Midbrain (tissue), 1 donor: Measurements from ENCODE around the gene SCAI.
"Not testable (repeated sequence)": the region's sequence is repeated elsewhere in the genome, so short reads cannot be mapped to it uniquely, and the experiment has no call there.

Experiments used
- DNase-seq: peaks from one replicate; lab custom pipeline; 2025; lab: John Stamatoyannopoulos, UW

The SCAI gene

DNA sequence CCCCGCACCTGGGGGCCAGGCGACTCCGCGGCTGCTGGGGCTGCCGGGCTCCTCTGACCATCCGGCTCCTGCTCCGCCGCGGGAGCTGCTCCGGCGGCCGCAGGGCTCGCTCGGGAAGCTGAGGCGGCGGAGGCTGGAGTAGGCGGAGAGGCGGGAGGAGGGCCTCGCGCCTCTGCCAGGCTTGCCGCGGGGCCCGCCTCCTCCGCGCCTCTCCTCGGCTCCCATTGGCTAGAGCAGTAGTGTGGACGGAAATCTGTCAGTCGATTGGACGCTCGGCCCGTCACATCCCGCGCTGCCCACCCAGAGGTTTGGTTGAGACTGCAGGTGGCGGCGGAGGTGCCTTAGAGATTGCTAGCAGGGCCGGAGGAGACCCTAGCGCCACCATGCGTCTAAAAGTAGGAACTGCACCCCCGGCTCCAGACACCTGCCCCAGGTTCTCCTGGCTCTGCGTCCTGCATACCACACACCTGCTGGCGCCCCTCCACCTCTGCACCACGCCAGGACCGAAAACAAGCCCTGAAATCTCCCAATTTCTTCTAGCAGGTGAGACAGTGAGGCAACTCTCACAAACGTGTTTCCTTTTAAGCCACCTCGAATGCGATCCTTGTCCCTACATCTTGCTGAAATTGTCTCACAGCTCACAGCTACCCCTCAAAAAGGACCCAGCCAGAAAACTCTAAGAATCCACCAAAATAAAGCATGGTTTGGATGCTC lies at the start of gene SCAI:
TSS of gene SCAI (minus strand) at position 152 of the 714 bp plus-strand sequence. CDS start at position 61, 91 bp downstream.
- peak; percentile 99 for DNase-seq

DNA sequence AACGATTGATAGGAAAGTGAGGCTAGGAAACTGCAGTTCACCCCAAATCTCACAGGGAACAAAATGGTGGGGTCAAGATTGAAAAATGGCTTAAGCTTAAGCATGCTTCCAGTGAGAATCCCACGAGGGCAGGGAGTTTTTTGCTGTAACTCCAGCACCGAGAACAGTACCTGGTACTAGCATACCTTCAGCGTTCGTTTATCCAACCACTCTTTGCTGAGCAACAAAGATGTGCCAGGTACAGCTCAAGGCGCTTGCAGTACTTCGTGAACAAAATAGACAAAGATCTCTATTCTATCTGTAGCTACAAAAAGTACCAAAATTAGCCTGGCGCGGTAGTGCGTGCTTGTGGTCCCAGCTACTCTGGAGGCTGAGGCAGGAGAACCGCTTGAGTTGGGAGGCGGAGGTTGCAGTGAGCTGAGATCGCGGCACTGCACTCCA lies 47.1 kb upstream of the SCAI start:
- DNase-seq, result no peak

DNA sequence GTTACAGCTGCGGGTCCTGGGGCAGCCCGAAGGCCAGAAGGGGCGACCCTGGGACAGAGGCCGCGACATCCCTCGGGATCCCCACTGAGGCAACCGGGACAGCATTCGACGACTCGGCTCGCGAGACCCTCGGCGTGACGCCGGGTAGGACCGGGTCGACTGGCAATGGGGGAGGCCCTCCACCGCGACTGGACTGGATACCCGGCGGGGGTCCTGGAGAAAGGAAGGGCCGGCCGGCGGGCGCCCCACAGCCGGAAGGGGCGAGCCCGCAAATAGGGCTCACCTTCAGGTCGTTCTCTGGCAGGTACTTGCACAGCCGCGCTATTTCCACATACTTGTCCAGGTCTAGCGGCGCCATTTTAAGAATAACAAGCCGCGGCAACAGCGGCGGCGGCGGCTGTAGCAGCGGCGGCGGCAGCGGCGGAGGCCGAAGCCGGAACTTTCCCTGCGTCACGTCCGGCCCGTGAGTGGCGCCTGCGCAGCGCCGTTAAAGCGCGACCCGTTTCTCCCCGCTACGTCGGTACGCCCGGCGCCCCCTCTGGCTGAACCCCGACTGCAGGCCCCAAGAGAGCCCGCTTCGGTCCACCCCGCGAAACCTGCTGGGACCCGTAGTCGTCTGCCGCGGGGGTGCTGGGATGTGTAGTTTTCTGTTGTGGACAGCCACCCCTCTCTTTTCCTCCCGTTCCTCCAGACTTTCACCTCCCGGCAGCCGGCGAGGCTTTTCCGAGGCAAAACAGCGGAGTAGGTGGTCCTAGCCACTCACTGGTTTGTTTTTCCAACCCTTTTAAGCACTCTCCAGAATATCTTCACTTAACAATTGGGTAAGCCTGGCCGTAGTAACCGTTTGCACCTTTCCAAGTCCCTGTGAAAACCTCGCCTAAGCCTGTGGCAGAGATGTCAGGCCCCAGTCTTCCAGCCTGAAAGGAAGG lies 46.3 kb upstream of the SCAI start, which contains the start of gene PPP6C:
TSS of gene PPP6C (minus strand) at position 443 of the 929 bp plus-strand sequence. CDS start at position 358, 85 bp downstream.
- peak; percentile 97 for DNase-seq

DNA sequence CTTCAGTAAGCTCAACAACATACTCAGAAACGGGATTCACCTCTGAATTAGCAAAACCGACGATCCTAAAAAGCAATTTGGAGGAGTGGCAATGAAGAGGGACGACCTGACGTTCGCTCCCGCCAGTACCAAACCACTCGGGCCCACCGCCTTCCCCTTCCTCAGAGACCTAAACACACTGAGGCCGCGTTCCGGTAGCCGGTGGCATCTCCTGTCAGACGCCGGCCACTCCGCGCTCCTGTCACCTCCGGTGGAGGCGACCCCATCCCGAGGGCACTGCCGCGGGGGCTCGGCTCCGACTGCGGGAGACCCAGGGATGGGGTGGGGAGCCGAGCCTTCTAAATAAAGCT lies 45.7 kb upstream of the SCAI start:
- no peak for DNase-seq

DNA sequence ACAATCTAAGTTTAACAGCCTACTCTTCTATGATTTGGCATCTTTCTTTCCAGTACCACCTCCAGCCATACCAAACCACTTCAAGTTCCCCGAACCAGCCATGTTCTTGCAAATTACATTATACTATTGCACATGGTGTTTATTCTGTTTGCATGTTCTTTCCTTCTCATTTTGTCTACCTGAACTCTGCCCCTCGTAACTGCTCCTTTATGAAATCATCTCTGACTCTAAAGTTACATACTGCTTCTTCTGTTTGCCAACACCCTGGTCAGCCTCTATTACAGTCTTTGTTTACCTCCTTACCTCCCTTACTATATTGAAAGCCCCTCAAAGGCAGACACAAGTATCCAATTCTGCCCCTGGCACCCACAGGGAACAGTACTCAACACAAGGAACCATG lies 40.2 kb upstream of the SCAI start:
- no peak for DNase-seq

DNA sequence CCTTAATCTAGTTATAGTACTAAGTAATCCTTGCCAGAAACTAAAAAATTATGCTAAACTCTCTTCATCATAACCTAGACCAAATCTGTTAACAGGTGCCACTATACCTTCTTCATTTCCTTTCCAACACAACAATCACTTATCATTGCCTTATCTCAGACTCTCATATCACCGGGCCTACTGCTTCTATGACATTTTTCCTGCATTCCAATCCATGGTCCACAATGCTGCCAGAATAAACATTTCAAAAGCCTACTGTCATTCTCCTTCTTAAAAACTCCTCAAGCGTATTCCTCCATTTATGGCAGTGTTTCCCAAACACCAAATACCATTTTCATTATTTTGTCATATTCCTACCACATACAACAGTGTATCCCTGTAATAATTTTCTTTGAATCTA lies 39.7 kb upstream of the SCAI start:
- no peak for DNase-seq

DNA sequence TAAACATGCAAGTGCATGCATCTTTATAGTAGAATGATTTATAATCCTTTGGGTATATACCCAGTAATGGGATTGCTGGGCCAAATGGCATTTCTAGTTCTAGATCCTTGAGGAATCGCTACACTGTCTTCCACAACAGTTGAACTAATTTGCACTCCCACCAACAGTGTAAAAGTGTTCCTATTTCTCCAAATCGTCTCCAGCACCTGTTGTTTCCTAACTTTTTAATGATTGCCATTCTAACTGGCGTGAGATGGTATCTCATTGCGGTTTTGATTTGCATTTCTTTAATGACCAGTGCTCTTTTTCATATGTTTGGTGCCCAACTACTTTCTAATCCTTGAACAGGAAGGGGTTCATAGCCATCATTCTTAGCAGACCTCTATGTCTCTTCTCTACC lies 38.4 kb upstream of the SCAI start:
- DNase-seq, result not testable (repeated sequence)

DNA sequence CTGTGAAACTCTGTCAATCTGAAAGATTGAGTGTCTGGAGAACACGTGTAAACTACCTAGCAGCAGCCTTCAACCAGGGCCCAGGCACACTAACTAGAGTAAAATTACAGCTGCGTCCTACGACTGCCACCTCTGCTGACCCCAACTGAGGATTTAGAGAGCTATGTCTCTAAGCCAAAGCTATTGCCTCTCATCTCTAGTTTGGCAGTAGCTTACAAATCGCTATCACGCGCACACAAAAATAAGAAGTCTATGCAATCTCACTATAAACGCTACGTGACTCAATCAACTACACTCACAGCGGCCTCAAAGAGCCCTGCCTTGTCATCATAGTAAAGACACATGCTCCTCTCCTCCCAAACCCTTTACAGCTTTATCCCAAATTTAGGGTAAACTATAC lies 37.5 kb upstream of the SCAI start:
- no peak for DNase-seq

DNA sequence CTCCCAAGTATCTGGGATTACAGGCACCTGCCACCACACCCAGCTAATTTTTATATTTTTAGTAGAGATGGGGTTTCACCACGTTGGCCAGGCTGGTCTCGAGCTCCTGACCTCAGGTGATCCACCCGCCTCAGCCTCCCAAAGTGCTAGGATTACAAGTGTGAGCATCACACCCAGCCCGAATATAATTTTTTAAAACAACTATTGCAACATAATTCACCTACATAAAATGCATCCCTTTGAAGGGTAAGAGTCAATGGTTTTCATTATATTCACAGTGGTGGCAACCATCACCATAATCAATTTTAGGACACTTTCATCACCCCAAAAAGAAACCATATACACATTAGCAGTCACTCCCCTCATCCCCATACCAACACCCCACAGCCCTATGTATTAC lies 36.4 kb upstream of the SCAI start:
- not testable (repeated sequence) for DNase-seq

DNA sequence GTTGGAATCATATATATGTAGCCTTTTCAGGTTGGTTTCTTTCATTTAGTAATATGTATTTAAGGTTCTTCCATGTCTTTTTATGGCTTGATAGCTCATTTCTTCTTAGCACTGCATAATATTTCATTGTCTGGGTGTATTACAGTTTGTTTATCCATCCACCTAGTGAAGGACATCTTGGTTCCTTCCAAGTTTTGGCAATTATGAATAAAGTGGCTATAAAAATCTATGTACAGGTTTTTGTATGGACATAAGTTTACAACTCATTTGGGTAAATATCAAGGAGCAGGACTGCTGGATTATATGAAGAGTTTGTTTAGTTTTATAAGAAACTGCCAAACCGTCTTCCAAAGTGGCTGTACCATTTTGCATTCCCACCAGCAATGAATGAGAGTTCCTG lies 34.6 kb upstream of the SCAI start:
- no peak for DNase-seq

DNA sequence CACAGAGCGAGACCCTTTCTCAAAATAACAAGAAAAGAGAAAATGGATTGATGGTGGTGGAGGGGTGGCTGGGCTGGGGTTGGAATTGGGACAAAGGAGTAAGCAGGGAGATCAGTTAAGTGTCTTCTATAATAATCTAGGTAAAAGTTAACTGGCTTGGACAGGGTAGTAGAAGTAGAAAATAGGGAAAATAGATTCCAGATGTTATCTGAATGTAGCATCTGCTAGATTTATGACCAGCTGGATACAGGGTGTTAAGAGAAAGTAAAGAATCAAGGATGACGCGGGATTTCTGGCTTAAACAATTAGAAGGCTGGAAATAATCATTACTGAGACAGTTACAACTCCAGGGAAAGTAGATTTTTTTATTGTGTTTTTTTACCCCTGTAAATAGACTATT lies 33.3 kb upstream of the SCAI start:
- no peak for DNase-seq

DNA sequence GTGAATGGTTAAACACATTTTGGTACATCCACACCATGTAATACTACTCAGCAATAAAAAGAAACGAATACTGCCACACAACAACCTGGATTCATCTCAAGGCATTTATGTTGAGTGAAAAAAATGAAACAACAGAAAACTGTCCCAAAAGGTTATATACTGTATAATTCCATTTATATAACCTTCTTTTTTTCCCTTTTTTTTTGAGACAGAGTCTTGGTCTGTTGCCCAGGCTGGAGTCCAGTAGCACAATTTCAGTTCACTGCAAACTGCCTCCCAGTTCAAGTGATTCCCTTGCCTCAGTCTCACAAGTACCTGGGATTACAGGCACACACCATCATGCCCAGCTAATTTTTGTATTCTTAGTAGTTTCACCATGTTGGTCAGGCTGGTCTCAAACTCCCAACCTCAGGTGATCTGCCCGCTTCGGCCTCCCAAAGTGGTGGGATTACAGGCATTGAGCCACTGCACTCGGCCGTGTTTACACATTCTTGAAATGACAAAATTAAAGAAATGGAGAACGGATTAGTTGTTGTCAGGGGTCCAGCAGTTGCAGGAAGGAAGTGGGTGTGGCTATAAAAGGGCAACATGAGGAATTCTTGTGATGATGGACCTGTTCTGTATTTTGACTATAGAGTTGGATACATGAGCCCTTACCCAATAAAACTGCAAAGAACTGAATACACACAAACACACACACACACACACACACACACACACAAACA lies 28.9 kb upstream of the SCAI start:
- DNase-seq, result no peak

DNA sequence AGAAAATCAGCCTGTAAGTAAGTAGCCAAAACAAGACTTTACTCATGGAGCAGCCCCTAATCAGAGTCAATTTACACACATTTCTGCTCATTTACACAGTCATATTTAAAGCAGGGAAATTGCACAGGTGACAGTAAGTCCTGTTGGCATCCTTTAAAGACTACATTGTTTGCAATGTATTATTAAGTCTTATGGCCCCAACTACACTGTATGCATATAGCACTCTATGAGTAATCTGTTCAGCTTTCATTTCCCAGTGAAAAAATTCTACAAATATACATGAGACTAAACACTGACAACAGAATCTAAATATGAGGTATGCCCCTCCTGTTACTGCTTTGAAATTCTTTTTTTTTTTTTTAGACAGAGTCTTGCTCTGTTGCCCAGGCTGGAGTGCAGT lies 26.6 kb upstream of the SCAI start:
- no peak for DNase-seq

DNA sequence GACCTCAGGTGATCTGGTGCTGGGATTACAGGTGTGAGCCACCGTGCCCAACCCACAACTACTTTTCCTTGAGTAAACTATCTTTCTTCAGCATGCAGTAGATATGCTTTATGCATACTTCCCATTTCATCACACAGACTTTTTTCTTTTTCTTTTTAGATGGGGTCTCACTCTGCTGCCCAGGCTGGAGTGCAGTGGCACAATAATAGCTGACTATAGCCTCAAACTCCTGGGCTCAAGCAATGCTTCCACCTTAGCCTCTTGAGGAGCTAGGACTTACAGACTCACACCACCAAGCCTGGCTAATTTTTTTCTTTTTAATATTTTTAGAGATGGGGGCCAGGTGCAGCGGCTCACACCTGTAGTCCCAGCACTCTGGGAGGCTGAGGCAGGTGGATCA lies 23.4 kb upstream of the SCAI start:
- DNase-seq, result no peak

DNA sequence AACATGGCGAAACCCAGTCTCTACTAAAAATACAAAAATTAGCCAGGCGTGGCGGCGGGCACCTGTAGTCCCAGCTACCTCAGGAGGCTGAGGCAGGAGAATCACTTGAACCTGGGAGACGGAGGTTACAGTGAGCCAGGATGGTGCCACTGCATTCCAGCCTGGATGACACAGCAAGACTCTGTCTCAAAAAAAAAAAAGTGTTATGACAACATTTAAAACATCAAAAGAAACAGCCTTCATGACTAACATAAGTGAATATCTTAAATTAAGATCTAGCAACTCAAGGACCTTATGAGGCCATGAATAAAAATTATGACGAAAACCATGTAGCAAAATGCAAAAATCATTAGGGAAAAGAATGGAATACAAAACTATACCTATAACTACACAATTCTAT lies 19.6 kb upstream of the SCAI start:
- DNase-seq, result not testable (repeated sequence)

DNA sequence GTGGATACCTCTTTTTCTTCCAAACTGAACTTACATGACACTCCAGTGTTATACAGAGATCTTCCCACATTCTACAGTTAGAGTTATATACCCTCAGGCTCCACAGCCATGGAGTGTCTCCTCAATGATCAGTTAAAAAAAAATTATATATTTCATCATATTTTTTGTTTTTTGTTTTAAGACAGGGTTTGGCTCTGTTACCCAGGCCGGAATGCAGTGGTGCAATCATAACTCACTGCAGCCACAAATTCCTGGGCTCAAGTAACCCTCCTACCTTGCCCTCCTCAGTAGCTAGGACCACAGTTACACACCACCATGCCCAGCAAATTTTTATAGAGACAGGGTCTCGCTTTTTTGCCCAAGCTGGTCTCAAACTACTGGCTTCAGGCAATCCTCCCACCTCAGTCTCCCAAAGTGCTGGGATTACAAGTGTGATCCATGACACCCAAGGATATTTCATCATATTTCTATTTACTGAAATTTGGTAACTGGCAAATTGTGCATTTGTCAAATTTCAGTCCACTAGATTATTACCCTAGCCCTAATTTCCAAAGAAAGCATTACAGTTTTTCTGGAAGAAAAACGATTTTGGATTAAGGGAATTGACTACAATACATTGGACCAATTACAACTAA lies 18.1 kb upstream of the SCAI start:
- no peak for DNase-seq

DNA sequence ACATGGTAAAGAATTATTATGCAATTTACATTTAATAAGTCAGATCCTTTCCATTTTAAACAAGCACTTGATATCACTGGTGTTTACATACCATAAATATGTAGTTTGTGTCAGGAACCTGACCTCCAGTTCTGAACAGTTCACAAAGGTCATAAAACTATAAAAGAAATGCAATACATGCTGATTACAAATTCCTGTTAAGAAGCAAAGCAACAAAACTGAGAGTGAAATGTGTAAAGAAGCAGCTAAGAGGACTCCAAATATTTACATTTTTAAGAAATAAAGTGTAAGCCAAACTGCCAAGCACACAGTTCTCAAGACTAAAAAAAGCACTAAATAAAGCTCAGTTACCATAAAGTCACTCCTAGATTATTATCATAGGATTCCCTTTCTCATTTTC lies 17.4 kb upstream of the SCAI start:
- no peak for DNase-seq

DNA sequence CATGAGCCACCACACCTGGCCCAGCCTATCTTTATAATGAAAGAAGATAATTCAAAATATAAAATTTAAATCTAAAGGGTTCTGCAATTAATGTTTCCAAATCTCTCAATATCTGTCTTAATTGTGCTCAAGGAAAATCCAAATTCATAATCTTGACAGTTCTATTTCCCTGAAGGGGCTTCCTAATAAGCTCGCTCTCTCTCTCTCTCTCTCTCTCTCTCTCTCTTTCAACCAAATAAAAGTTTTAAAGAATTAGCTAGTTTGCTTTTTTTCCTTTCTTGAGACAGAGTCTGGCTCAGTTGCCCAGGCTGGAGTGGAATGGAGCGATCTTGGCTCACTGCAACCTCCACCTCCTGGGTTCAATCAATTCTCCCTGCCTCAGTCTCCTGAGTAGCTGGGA lies 13.2 kb upstream of the SCAI start:
- no peak for DNase-seq

DNA sequence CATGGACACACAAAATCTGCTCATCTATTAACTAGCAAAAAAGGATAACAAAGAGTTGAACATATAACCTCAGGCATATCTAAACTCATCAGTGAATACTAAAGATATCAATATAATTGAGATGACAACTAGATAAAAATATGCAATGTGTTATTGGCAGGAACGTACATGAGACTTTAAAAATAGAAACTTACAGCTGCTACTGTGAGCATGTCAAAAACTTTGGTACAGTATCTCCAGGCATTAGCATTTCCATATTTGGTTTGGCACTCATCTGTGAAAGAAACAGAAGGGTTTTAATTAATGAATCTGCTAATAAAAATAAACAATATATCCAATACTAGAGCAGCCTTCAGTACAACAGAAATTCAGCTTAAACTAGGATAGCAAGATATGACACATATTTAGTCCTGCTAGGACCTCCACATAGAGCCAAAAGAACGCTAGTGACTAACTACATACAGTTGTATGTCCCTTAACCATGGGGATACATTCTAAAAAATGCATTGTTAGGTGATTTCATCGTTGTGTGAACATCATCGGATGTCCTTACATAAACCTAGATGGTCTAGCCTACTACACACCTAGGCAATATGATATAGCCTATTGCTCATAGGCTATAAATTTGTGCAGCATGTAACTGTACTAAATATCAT lies 10.5 kb upstream of the SCAI start:
- no peak for DNase-seq

DNA sequence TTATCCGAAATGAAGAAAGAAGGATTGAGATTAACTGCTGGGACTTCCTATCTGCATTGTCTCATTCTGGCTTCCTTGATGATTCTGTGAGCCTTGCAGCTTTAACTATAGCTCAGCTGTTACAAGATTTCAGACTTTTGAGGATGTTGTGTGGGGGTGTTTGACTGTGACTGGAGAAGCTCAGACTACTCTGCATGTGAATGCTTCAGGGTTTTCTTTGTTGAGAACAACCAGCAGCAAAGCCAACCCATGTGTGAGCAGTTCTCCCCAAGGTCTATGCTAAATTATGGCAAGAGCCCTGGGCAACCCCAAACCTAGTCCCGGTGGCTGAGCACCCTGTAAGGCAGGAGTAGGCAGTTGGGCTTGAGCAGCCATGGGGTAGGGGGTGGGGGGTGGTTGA lies 8.4 kb upstream of the SCAI start:
- no peak for DNase-seq
